ENCODE results near the gene PIR.

Gene PIR

DNA sequence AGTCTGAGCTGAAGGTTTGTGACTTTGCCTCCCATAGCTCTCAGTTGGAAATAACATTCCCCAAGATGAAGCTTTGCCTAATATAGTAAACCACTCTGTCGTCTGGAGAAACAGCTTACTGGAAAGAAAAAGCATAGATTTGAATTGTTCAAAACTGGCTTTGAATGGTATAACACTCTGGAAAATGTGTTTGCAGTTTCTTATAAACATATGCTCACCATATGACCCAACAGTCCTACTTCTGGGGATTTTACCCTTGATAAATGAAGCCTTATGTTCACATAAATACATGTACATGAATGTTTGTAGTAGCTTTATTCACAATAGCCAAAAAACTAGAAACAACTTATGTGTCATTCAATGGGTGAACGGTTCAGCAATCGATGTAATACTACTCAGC is 119.2 kb downstream of the PIR start (continued):
- TF ChIP-seq, protein P1, sequence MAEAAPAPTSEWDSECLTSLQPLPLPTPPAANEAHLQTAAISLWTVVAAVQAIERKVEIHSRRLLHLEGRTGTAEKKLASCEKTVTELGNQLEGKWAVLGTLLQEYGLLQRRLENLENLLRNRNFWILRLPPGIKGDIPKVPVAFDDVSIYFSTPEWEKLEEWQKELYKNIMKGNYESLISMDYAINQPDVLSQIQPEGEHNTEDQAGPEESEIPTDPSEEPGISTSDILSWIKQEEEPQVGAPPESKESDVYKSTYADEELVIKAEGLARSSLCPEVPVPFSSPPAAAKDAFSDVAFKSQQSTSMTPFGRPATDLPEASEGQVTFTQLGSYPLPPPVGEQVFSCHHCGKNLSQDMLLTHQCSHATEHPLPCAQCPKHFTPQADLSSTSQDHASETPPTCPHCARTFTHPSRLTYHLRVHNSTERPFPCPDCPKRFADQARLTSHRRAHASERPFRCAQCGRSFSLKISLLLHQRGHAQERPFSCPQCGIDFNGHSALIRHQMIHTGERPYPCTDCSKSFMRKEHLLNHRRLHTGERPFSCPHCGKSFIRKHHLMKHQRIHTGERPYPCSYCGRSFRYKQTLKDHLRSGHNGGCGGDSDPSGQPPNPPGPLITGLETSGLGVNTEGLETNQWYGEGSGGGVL (tag by site-specific recombination; IDR thresholded peaks at IDR 0.05), result no peak
- TF ChIP-seq ZNF843 (tag by site-specific recombination; IDR thresholded peaks at IDR 0.05) (no peak), ZNF670 (tag by site-specific recombination; IDR thresholded peaks at IDR 0.05; ENCODE audit: low read depth) (no peak), ZNF654 (tag by site-specific recombination; IDR thresholded peaks at IDR 0.05; ENCODE audit: low read depth) (no peak), TRIM28 (IDR thresholded peaks at IDR 0.05; ENCODE audit: borderline replicate concordance, low read length) (no peak), ZNF624 (tag by site-specific recombination; IDR thresholded peaks at IDR 0.05) (no peak), ZNF214 (tag by site-specific recombination; IDR thresholded peaks at IDR 0.05; ENCODE audit: borderline replicate concordance) (no peak), ZNF544 (tag by site-specific recombination; IDR thresholded peaks at IDR 0.05) (no peak)
- TF ChIP-seq, protein P2, sequence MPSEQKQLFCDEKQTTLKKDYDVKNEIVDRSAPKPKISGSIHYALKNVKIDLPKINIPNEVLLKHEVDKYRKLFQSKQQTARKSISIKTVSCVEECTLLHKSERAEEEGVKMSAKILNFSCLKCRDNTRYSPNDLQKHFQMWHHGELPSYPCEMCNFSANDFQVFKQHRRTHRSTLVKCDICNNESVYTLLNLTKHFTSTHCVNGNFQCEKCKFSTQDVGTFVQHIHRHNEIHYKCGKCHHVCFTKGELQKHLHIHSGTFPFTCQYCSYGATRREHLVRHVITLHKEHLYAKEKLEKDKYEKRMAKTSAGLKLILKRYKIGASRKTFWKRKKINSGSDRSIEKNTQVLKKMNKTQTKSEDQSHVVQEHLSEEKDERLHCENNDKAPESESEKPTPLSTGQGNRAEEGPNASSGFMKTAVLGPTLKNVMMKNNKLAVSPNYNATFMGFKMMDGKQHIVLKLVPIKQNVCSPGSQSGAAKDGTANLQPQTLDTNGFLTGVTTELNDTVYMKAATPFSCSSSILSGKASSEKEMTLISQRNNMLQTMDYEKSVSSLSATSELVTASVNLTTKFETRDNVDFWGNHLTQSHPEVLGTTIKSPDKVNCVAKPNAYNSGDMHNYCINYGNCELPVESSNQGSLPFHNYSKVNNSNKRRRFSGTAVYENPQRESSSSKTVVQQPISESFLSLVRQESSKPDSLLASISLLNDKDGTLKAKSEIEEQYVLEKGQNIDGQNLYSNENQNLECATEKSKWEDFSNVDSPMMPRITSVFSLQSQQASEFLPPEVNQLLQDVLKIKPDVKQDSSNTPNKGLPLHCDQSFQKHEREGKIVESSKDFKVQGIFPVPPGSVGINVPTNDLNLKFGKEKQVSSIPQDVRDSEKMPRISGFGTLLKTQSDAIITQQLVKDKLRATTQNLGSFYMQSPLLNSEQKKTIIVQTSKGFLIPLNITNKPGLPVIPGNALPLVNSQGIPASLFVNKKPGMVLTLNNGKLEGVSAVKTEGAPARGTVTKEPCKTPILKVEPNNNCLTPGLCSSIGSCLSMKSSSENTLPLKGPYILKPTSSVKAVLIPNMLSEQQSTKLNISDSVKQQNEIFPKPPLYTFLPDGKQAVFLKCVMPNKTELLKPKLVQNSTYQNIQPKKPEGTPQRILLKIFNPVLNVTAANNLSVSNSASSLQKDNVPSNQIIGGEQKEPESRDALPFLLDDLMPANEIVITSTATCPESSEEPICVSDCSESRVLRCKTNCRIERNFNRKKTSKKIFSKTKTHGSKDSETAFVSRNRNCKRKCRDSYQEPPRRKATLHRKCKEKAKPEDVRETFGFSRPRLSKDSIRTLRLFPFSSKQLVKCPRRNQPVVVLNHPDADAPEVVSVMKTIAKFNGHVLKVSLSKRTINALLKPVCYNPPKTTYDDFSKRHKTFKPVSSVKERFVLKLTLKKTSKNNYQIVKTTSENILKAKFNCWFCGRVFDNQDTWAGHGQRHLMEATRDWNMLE (tag by site-specific recombination; conservative IDR thresholded peaks at IDR 0.05; ENCODE audit: low read depth), result no peak
- TF ChIP-seq, protein P3, sequence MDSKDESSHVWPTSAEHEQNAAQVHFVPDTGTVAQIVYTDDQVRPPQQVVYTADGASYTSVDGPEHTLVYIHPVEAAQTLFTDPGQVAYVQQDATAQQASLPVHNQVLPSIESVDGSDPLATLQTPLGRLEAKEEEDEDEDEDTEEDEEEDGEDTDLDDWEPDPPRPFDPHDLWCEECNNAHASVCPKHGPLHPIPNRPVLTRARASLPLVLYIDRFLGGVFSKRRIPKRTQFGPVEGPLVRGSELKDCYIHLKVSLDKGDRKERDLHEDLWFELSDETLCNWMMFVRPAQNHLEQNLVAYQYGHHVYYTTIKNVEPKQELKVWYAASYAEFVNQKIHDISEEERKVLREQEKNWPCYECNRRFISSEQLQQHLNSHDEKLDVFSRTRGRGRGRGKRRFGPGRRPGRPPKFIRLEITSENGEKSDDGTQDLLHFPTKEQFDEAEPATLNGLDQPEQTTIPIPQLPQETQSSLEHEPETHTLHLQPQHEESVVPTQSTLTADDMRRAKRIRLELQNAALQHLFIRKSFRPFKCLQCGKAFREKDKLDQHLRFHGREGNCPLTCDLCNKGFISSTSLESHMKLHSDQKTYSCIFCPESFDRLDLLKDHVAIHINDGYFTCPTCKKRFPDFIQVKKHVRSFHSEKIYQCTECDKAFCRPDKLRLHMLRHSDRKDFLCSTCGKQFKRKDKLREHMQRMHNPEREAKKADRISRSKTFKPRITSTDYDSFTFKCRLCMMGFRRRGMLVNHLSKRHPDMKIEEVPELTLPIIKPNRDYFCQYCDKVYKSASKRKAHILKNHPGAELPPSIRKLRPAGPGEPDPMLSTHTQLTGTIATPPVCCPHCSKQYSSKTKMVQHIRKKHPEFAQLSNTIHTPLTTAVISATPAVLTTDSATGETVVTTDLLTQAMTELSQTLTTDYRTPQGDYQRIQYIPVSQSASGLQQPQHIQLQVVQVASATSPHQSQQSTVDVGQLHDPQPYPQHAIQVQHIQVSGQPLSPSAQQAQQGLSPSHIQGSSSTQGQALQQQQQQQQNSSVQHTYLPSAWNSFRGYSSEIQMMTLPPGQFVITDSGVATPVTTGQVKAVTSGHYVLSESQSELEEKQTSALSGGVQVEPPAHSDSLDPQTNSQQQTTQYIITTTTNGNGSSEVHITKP (tag by site-specific recombination; IDR thresholded peaks at IDR 0.05), result no peak
- TF ChIP-seq, protein P4, sequence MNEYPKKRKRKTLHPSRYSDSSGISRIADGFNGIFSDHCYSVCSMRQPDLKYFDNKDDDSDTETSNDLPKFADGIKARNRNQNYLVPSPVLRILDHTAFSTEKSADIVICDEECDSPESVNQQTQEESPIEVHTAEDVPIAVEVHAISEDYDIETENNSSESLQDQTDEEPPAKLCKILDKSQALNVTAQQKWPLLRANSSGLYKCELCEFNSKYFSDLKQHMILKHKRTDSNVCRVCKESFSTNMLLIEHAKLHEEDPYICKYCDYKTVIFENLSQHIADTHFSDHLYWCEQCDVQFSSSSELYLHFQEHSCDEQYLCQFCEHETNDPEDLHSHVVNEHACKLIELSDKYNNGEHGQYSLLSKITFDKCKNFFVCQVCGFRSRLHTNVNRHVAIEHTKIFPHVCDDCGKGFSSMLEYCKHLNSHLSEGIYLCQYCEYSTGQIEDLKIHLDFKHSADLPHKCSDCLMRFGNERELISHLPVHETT (tag by site-specific recombination; IDR thresholded peaks at IDR 0.05), result no peak
- TF ChIP-seq, protein P5, sequence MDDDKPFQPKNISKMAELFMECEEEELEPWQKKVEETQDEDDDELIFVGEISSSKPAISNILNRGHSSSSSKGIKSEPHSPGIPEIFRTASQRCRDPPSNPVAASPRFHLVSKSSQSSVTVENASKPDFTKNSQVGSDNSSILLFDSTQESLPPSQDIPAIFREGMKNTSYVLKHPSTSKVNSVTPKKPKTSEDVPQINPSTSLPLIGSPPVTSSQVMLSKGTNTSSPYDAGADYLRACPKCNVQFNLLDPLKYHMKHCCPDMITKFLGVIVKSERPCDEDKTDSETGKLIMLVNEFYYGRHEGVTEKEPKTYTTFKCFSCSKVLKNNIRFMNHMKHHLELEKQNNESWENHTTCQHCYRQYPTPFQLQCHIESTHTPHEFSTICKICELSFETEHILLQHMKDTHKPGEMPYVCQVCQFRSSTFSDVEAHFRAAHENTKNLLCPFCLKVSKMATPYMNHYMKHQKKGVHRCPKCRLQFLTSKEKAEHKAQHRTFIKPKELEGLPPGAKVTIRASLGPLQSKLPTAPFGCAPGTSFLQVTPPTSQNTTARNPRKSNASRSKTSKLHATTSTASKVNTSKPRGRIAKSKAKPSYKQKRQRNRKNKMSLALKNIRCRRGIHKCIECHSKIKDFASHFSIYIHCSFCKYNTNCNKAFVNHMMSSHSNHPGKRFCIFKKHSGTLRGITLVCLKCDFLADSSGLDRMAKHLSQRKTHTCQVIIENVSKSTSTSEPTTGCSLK (tag by site-specific recombination; IDR thresholded peaks at IDR 0.05), result no peak

Data from HEK293 (cell line).